B cell (primary cell): ENCODE results near the gene HAUS7. TPM values are rescaled to one million over a fixed set of nuclear protein-coding genes. Genes with fewer than 3 reads are reported as not detected.
"Not testable (repeated sequence)": the region's sequence is repeated elsewhere in the genome, so short reads cannot be mapped to it uniquely, and the experiment has no call there.

Experiments used
- ATAC-seq: fragments of 200-7000 bp; cut with Tn5 transposase; one replicate; pipeline ENCODE4 v1.10.0; 2021; ENCODE audit warnings: low read depth, mild to moderate bottlenecking, moderate number of reproducible peaks, moderate library complexity
- CTCF ChIA-PET: fragments of 350-600 bp; sonication (Branson Sonifier 250); formaldehyde crosslinking; loops from one replicate; lab custom pipeline; 2021; ENCODE audit warnings: antibody characterized with exemption, inconsistent platforms; lab: Charles Lee
- POLR2A ChIA-PET: fragments of 350-600 bp; sonication (Branson Sonifier 250); formaldehyde crosslinking; loops from one replicate; lab custom pipeline; 2021; ENCODE audit warnings: antibody characterized with exemption; lab: Charles Lee
- DNase-seq: peaks from one replicate; pipeline ENCODE4 v3.0.0; 2013
- H2AFZ ChIP-seq: 2 replicates; pipeline ENCODE4 v1.6.1; 2012; ENCODE audit warnings: mild to moderate bottlenecking, low read depth, low read length; ENCODE audit not compliant: insufficient read depth, poor library complexity, severe bottlenecking
- H3K27ac ChIP-seq, 2 donors: 1 replicate in 1 of 2; 2 replicates in 1 of 2; pipeline ENCODE4 v1.5.1; 2012 to 2013; ENCODE audit warnings: low read length in 2 of 2, mild to moderate bottlenecking in 2 of 2, moderate library complexity in 1 of 2
- H3K27me3 ChIP-seq, 4 experiments: fragments of 200-600 bp in 1 of 4; sonication (generic) in 1 of 4; replicated peaks in 1 of 4; 1 replicate in 2 of 4; 2 replicates in 2 of 4; pipeline versions ENCODE4 v1.6.1 to v1.7.0; 2013 to 2016; ENCODE audit warnings: low read length in 3 of 4, mild to moderate bottlenecking in 2 of 4, mixed read lengths in 1 of 4, moderate library complexity in 1 of 4; ENCODE audit not compliant: insufficient read depth in 4 of 4, control insufficient read depth in 3 of 4; ENCODE audit errors: control extremely low read depth in 1 of 4
- H3K36me3 ChIP-seq, 2 experiments: replicated peaks in 1 of 2; 1 replicate in 1 of 2; 2 replicates in 1 of 2; pipeline versions ENCODE4 v1.6.1 to v1.7.1; 2013; ENCODE audit warnings: low read length in 1 of 2; ENCODE audit not compliant: insufficient read depth in 2 of 2, control insufficient read depth in 1 of 2; ENCODE audit errors: control extremely low read depth in 1 of 2, extremely low read depth in 1 of 2
- H3K4me1 ChIP-seq, 2 donors: fragments of 200-600 bp in 1 of 2; sonication (generic) in 1 of 2; 1 replicate in 1 of 2; 2 replicates in 1 of 2; pipeline versions ENCODE4 v1.5.1 to v1.6.1; 2013 to 2017; ENCODE audit warnings: low read length in 2 of 2; ENCODE audit not compliant: control insufficient read depth in 2 of 2, insufficient read depth in 2 of 2
- H3K4me2 ChIP-seq: replicated peaks from 2 replicates; pipeline ENCODE3; 2012; ENCODE audit warnings: mild to moderate bottlenecking, low read depth, low read length; ENCODE audit not compliant: poor library complexity, severe bottlenecking
- H3K4me3 ChIP-seq, 5 experiments: fragments of 200-600 bp in 1 of 5; sonication (generic) in 1 of 5; 1 replicate in 3 of 5; 2 replicates in 2 of 5; pipeline versions ENCODE4 v1.5.1 to v1.7.0; 2011 to 2016; ENCODE audit warnings: low read length in 4 of 5, mild to moderate bottlenecking in 4 of 5, low read depth in 2 of 5, control low read depth in 1 of 5, moderate library complexity in 1 of 5; ENCODE audit not compliant: insufficient read depth in 1 of 5; ENCODE audit errors: control extremely low read depth in 1 of 5, extremely low read depth in 1 of 5
- H3K79me2 ChIP-seq: fragments of 200-600 bp; sonication (generic); one replicate; pipeline ENCODE4 v1.6.0; 2016; ENCODE audit warnings: low read length; ENCODE audit not compliant: control insufficient read depth, insufficient read depth
- H3K9ac ChIP-seq: fragments of 200-600 bp; sonication (generic); 2 replicates; pipeline ENCODE4 v1.6.1; 2017; ENCODE audit warnings: mild to moderate bottlenecking, low read length, moderate library complexity
- H3K9me3 ChIP-seq, 3 donors: one replicate each; pipeline versions ENCODE4 v1.6.1 to v1.7.1; 2013; ENCODE audit warnings: low read length in 2 of 3; ENCODE audit not compliant: control insufficient read depth in 2 of 3, insufficient read depth in 1 of 3; ENCODE audit errors: control extremely low read depth in 1 of 3
- H4K20me1 ChIP-seq: 2 replicates; pipeline ENCODE4 v1.6.0; 2012; ENCODE audit warnings: mild to moderate bottlenecking, low read length; ENCODE audit not compliant: insufficient read depth, control insufficient read depth, poor library complexity, severe bottlenecking
- H3K27ac Mint-ChIP-seq: one replicate; pipeline ENCODE4 v1.8.0; 2021; ENCODE audit warnings: mixed read lengths
- H3K27me3 Mint-ChIP-seq: one replicate; pipeline ENCODE4 v1.8.0; 2021; ENCODE audit warnings: mixed read lengths
- H3K4me1 Mint-ChIP-seq: one replicate; pipeline ENCODE4 v1.8.0; 2021; ENCODE audit warnings: mixed read lengths
- H3K4me3 Mint-ChIP-seq: one replicate; pipeline ENCODE4 v1.8.0; 2021; ENCODE audit warnings: mixed read lengths
- H3K9me3 Mint-ChIP-seq: one replicate; pipeline ENCODE4 v1.8.0; 2022; ENCODE audit warnings: mixed read lengths; ENCODE audit not compliant: insufficient read depth
- CTCF ChIP-seq: fragments of 200-600 bp; IDR thresholded peaks from one replicate; pipeline ENCODE4 v1.8.0; 2022; ENCODE audit warnings: antibody characterized with exemption, mild to moderate bottlenecking
- EZH2 ChIP-seq: IDR thresholded peaks from 2 replicates; pipeline ENCODE4 v1.6.1; 2012; ENCODE audit warnings: borderline replicate concordance, low read depth, mild to moderate bottlenecking, moderate library complexity, low read length; ENCODE audit not compliant: insufficient read depth, poor library complexity, severe bottlenecking
- WGBS: methylation state at CpG from one replicate; pipeline ENCODE4 v1.1.5; 2013; ENCODE audit warnings: missing lambda C conversion rate; ENCODE audit not compliant: insufficient coverage; 5-methylcytosine and 5-hydroxymethylcytosine counted together
- intact Hi-C: fragments of 100-400 bp; cut with micrococcal nuclease; formaldehyde crosslinking; loops from one replicate; pipeline ENCODE4 v1.10.0; 2022
- polyA plus RNA-seq: library from polyadenylated mRNA; depleted of rRNA; stranded (reverse); fragments of >200 nt; gene quantifications from 2 replicates; pipeline ENCODE4 v1.2.3, GENCODE V29; 2012
- total RNA-seq, 2 donors: library from RNA; stranded (reverse); fragments of 120-200 nt in 1 of 2; gene quantifications; 1 replicate in 1 of 2; 2 replicates in 1 of 2; pipeline versions ENCODE4 v1.2.3 to v1.2.4, GENCODE V29; 2013 to 2022

The HAUS7 gene
- total and polyA plus RNA-seq, 2 donors (not counting 1 experiment from before 2014, with no cell fraction given), result 25.2 to 26.9 TPM

GRCh38 chrX:153405426-153405825 lies 65.0 kb downstream of the HAUS7 start:
- ATAC-seq (no peak), DNase-seq (no peak)
- ChIA-PET CTCF (no interaction called here), POLR2A (no interaction called here)
- no peak overlapping the region for H3K9ac ChIP-seq
- no peaks in the 10 kb centered on the region for H3K36me3 ChIP-seq
- Mint-ChIP-seq H3K9me3 (no peaks in the 10 kb centered on the region), H3K27ac (no peak overlapping the region), H3K4me3 (no peak overlapping the region), H3K4me1 (no peaks in the 10 kb centered on the region), H3K27me3 (no peaks in the 10 kb centered on the region)
- no peaks in the 10 kb centered on the region for H3K27me3 ChIP-seq
- H3K4me2 ChIP-seq, result no peak overlapping the region
- 0% methylated on average over 1 of the region's 5 CpGs for WGBS
- peaks cover 0 to 3% (median 0%) of the 10 kb centered on the region in 3 donors for H3K9me3 ChIP-seq
- TF ChIP-seq CTCF, result no peak
- TF ChIP-seq EZH2, result no peak
- intact Hi-C loops, result no loop called here
- no peaks in the 10 kb centered on the region for H3K4me1 ChIP-seq
- H3K4me3 ChIP-seq, result no peak overlapping the region
- no peak overlapping the region for H2AFZ ChIP-seq
- no peaks in the 10 kb centered on the region for H3K79me2 ChIP-seq
- H3K27ac ChIP-seq, result no peak overlapping the region
- no peaks in the 10 kb centered on the region for H4K20me1 ChIP-seq

DNA sequence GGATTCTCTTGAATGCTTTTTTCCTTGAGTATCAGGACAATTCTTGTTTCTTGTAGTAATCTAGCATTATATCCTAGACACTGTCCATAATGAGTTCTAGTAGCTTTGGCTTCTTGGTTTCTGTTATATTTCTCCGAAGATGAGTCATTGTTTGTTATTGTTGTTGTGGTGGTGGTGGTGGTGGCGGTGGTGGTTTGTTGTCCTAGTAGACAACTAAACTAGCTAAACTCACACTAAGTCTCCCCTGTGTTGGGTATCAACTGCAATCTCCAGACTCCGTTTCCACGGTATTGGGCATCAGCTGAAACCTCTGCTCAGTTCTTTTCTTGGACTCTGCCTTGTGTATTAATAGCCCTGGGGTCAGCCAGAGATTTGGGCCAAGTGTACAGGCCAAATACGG lies 66.0 kb downstream of the HAUS7 start:
- H4K20me1 ChIP-seq, H2AFZ ChIP-seq, H3K27me3 Mint-ChIP-seq, DNase-seq, H3K4me1 Mint-ChIP-seq, POLR2A ChIA-PET, H3K9me3 Mint-ChIP-seq, CTCF ChIA-PET, intact Hi-C loops, ATAC-seq, H3K36me3 ChIP-seq, H3K9me3 ChIP-seq, H3K27me3 ChIP-seq, H3K79me2 ChIP-seq, H3K4me3 ChIP-seq, H3K4me2 ChIP-seq, H3K4me3 Mint-ChIP-seq, H3K27ac Mint-ChIP-seq, H3K4me1 ChIP-seq, H3K9ac ChIP-seq, H3K27ac ChIP-seq: not testable (repeated sequence)
- WGBS, result 90% methylated on average over 3 of the region's 5 CpGs
